Esophagus squamous epithelium (tissue), 4 donors: Measurements from ENCODE around the gene GNAT2.

Experiments
- CTCF ChIP-seq, 6 experiments: fragments of 450-650 bp in 4 of 6; fragments of 200-600 bp in 2 of 6; sonication (generic) in 2 of 6; IDR thresholded peaks; one replicate each; pipeline ENCODE4 v1.5.1; 2016 to 2019; ENCODE audit warnings: antibody characterized with exemption in 6 of 6, mild to moderate bottlenecking in 4 of 6, moderate library complexity in 4 of 6
- POLR2A ChIP-seq, 4 donors: fragments of 450-650 bp; IDR thresholded peaks; one replicate each; pipeline ENCODE4 v1.6.1; 2017; ENCODE audit warnings: antibody characterized with exemption in 4 of 4, mild to moderate bottlenecking in 4 of 4, moderate library complexity in 3 of 4

- TF ChIP-seq CTCF (IDR thresholded peaks at IDR 0.05) (no peak), POLR2A (IDR thresholded peaks at IDR 0.05) (no peak)
These were observed 20.4 kb upstream of the GNAT2 start for GRCh38 chr1:109639841-109640184.
